H9 (cell line): ENCODE measurements around the gene HS2ST1. TPM values are rescaled to one million over a fixed set of nuclear protein-coding genes. Genes with fewer than 3 reads are reported as not detected.

Experiments used
- DNase-seq: peaks from one replicate; pipeline ENCODE4 v3.0.0-alpha.2; 2017
- H2AFZ ChIP-seq: one replicate; pipeline ENCODE4 v1.6.1; 2013; ENCODE audit warnings: mild to moderate bottlenecking, low read length, control low read depth, moderate library complexity
- H2AK5ac ChIP-seq: 2 replicates; pipeline ENCODE4 v1.6.1; 2013; ENCODE audit warnings: low read length, control low read depth, mixed read lengths; ENCODE audit not compliant: insufficient read length
- H2BK120ac ChIP-seq: one replicate; pipeline ENCODE4 v1.6.1; 2013; ENCODE audit warnings: low read depth, mild to moderate bottlenecking, low read length, control low read depth, inconsistent platforms; ENCODE audit not compliant: poor library complexity, severe bottlenecking
- H2BK12ac ChIP-seq: 2 replicates; pipeline ENCODE4 v1.6.1; 2013; ENCODE audit warnings: low read length, control low read depth, mixed read lengths, low read depth; ENCODE audit not compliant: insufficient read length
- H2BK15ac ChIP-seq: 2 replicates; pipeline ENCODE4 v1.6.1; 2013; ENCODE audit warnings: low read depth, low read length, control low read depth
- H2BK20ac ChIP-seq: one replicate; pipeline ENCODE4 v1.6.1; 2013; ENCODE audit warnings: low read depth, mild to moderate bottlenecking, low read length, control low read depth, inconsistent platforms; ENCODE audit not compliant: poor library complexity, severe bottlenecking
- H2BK5ac ChIP-seq: 2 replicates; pipeline ENCODE4 v1.6.1; 2013; ENCODE audit warnings: low read length, control low read depth, mixed read lengths; ENCODE audit not compliant: insufficient read length
- H3K14ac ChIP-seq: 2 replicates; pipeline ENCODE4 v1.6.1; 2013; ENCODE audit warnings: low read length, control low read depth; ENCODE audit not compliant: insufficient read depth
- H3K18ac ChIP-seq: 2 replicates; pipeline ENCODE4 v1.6.1; 2013; ENCODE audit warnings: low read depth, mild to moderate bottlenecking, mixed read lengths, low read length, control low read depth; ENCODE audit not compliant: insufficient read length
- H3K23ac ChIP-seq: 2 replicates; pipeline ENCODE4 v1.6.1; 2013; ENCODE audit warnings: low read length, control low read depth, mixed read lengths, low read depth; ENCODE audit not compliant: insufficient read length
- H3K23me2 ChIP-seq: 2 replicates; pipeline ENCODE4 v1.6.1; 2013; ENCODE audit warnings: low read depth, mild to moderate bottlenecking, mixed read lengths, low read length, control low read depth; ENCODE audit not compliant: insufficient read length, poor library complexity, severe bottlenecking
- H3K27ac ChIP-seq: 2 replicates; pipeline ENCODE4 v1.5.1; 2013; ENCODE audit warnings: low read length, control low read depth, mixed read lengths, low read depth; ENCODE audit not compliant: insufficient read length
- H3K27me3 ChIP-seq: 2 replicates; pipeline ENCODE4 v1.6.1; 2013; ENCODE audit warnings: low read length, control low read depth, inconsistent platforms; ENCODE audit not compliant: insufficient read depth
- H3K4ac ChIP-seq: 2 replicates; pipeline ENCODE4 v1.6.1; 2013; ENCODE audit warnings: low read depth, mild to moderate bottlenecking, control low read depth, inconsistent platforms, low read length, moderate library complexity
- H3K4me1 ChIP-seq: 2 replicates; pipeline ENCODE4 v1.6.1; 2013; ENCODE audit warnings: low read length, control low read depth, inconsistent platforms; ENCODE audit not compliant: insufficient read depth
- H3K4me2 ChIP-seq: 2 replicates; pipeline ENCODE4 v1.6.1; 2013; ENCODE audit warnings: low read length, control low read depth, mixed read lengths; ENCODE audit not compliant: insufficient read length, insufficient read depth
- H3K56ac ChIP-seq: 2 replicates; pipeline ENCODE4 v1.6.1; 2013; ENCODE audit warnings: low read depth, mild to moderate bottlenecking, mixed read lengths, low read length, control low read depth; ENCODE audit not compliant: insufficient read length
- H3K79me1 ChIP-seq: 2 replicates; pipeline ENCODE4 v1.6.1; 2013; ENCODE audit warnings: low read depth, mild to moderate bottlenecking, moderate library complexity, low read length, control low read depth, inconsistent platforms; ENCODE audit not compliant: insufficient read depth, poor library complexity, severe bottlenecking
- H3K79me2 ChIP-seq: 2 replicates; pipeline ENCODE4 v1.6.1; 2013; ENCODE audit warnings: low read length, control low read depth, inconsistent platforms; ENCODE audit not compliant: insufficient read depth
- H3K9ac ChIP-seq: 2 replicates; pipeline ENCODE4 v1.6.1; 2013; ENCODE audit warnings: low read length, control low read depth, mixed read lengths; ENCODE audit not compliant: insufficient read length; ENCODE audit errors: extremely low read depth
- H3K9me3 ChIP-seq: one replicate; pipeline ENCODE4 v1.6.1; 2013; ENCODE audit warnings: low read depth, low read length, inconsistent platforms; ENCODE audit not compliant: control insufficient read depth
- H3T11ph ChIP-seq: one replicate; pipeline ENCODE4 v1.6.1; 2013; ENCODE audit warnings: mild to moderate bottlenecking, low read length, control low read depth, inconsistent platforms
- H4K20me1 ChIP-seq: one replicate; pipeline ENCODE4 v1.6.1; 2013; ENCODE audit not compliant: control insufficient read depth, insufficient read length, insufficient read depth
- H4K5ac ChIP-seq: 2 replicates; pipeline ENCODE4 v1.6.1; 2013; ENCODE audit warnings: low read depth, mild to moderate bottlenecking, mixed read lengths, low read length, control low read depth; ENCODE audit not compliant: insufficient read length
- H4K8ac ChIP-seq: replicated peaks from 2 replicates; pipeline ENCODE4 v1.6.1; 2013; ENCODE audit warnings: low read length, control low read depth, mixed read lengths, low read depth; ENCODE audit not compliant: insufficient read length
- H4K91ac ChIP-seq: 2 replicates; pipeline ENCODE4 v1.6.1; 2013; ENCODE audit warnings: low read depth, mild to moderate bottlenecking, moderate library complexity, mixed read lengths, low read length, control low read depth; ENCODE audit not compliant: insufficient read length
- H3K27ac Mint-ChIP-seq, 3 experiments: 2 replicates in 2 of 3; 3 replicates in 1 of 3; pipeline ENCODE4 v1.8.0; 2020 to 2021; ENCODE audit warnings: mixed read lengths in 3 of 3, mild to moderate bottlenecking in 1 of 3, moderate library complexity in 1 of 3
- H3K27me3 Mint-ChIP-seq: 2 replicates; pipeline ENCODE4 v1.8.0; 2021; ENCODE audit warnings: low read depth, mild to moderate bottlenecking, moderate library complexity, mixed read lengths
- H3K36me3 Mint-ChIP-seq, 3 experiments: 2 replicates in 2 of 3; 3 replicates in 1 of 3; pipeline ENCODE4 v1.8.0; 2020 to 2021; ENCODE audit warnings: low read depth in 3 of 3, mixed read lengths in 3 of 3; ENCODE audit not compliant: insufficient read depth in 1 of 3
- H3K4me1 Mint-ChIP-seq, 2 experiments: 2 replicates each; pipeline ENCODE4 v1.8.0; 2020; ENCODE audit warnings: mixed read lengths in 2 of 2
- H3K4me3 Mint-ChIP-seq, 2 experiments: 2 replicates in 1 of 2; 3 replicates in 1 of 2; pipeline ENCODE4 v1.8.0; 2020 to 2021; ENCODE audit warnings: mild to moderate bottlenecking in 2 of 2, mixed read lengths in 2 of 2, moderate library complexity in 1 of 2
- H3K9me3 Mint-ChIP-seq, 2 experiments: 2 replicates in 1 of 2; 3 replicates in 1 of 2; pipeline ENCODE4 v1.8.0; 2020; ENCODE audit warnings: mild to moderate bottlenecking in 2 of 2, mixed read lengths in 2 of 2, moderate library complexity in 1 of 2
- CTCF ChIP-seq: fragments of 200-600 bp; sonication (generic); conservative IDR thresholded peaks from 3 replicates; pipeline ENCODE4 v1.8.0; 2021; ENCODE audit warnings: antibody characterized with exemption, mild to moderate bottlenecking
- WGBS: extraction: QIAGEN DNeasy Blood & Tissue Kit; methylation state at CpG from one replicate; pipeline ENCODE4 v1.1.7; 2013; ENCODE audit warnings: missing lambda C conversion rate, low lambda C conversion rate, mixed read lengths; ENCODE audit not compliant: insufficient read length; ENCODE audit errors: extremely low coverage; 5-methylcytosine and 5-hydroxymethylcytosine counted together
- total RNA-seq: library from RNA; stranded (reverse); gene quantifications from 2 replicates; pipeline ENCODE4 v1.2.1, GENCODE V29; 2021

Gene HS2ST1
- total RNA-seq, 1 experiment from 2014 or later, result 20.1 TPM

- H2BK12ac ChIP-seq, result no peak overlapping the region
- no peak overlapping the region for H4K8ac ChIP-seq
- no peak overlapping the region for H3K9ac ChIP-seq
- no peak overlapping the region for H2AK5ac ChIP-seq
- H2BK120ac ChIP-seq, result no peak overlapping the region
- H2BK5ac ChIP-seq, result no peak overlapping the region
- no peak overlapping the region for H3K14ac ChIP-seq
- no peak overlapping the region for H3K18ac ChIP-seq
- WGBS, result no CpG with 5 or more reads among the region's 1 CpG
- H2AFZ ChIP-seq, result no peak overlapping the region
- Mint-ChIP-seq H3K9me3 (no peaks in the 10 kb centered on the region), H3K36me3 (no peaks in the 10 kb centered on the region), H3K27me3 (no peaks in the 10 kb centered on the region), H3K4me1 (peaks cover 11% of the 10 kb centered on the region in 2 experiments), H3K27ac (no peak overlapping the region), H3K4me3 (no peak overlapping the region)
- H3K23ac ChIP-seq, result no peak overlapping the region
- no peaks in the 10 kb centered on the region for H3K27me3 ChIP-seq
- no peak overlapping the region for H3K4me2 ChIP-seq
- no peaks in the 10 kb centered on the region for H3K23me2 ChIP-seq
- H3K9me3 ChIP-seq, result no peaks in the 10 kb centered on the region
- no peaks in the 10 kb centered on the region for H3K79me1 ChIP-seq
- H3T11ph ChIP-seq, result no peak overlapping the region
- no peak for TF ChIP-seq CTCF
- peaks cover 3% of the 10 kb centered on the region for H3K4me1 ChIP-seq
- H2BK20ac ChIP-seq, result no peak overlapping the region
- DNase-seq, result no peak
- H3K4ac ChIP-seq, result no peak overlapping the region
- no peak overlapping the region for H4K5ac ChIP-seq
- no peak overlapping the region for H3K27ac ChIP-seq
- no peak overlapping the region for H4K91ac ChIP-seq
- no peaks in the 10 kb centered on the region; the same call in 1 of the 2 replicates for H3K79me2 ChIP-seq
- no peak overlapping the region for H2BK15ac ChIP-seq
- no peaks in the 10 kb centered on the region for H4K20me1 ChIP-seq
- no peak overlapping the region for H3K56ac ChIP-seq
Observed at GRCh38 chr1:87023326-87023725, 108.9 kb downstream of the HS2ST1 start.
